HCT116 (cell line): ENCODE results near the gene DPF3.
A peak's percentile ranks its signal among the peaks of the same experiment; 100 is the strongest.

Experiments used
- FOSL1 ChIP-seq: IDR thresholded peaks from 2 replicates; pipeline ENCODE4 v1.6.1; 2012; ENCODE audit warnings: low read depth
- TF ChIP-seq, protein P1 (sequence below), 3 experiments: fragments of 200-600 bp in 1 of 3; sonication (generic) in 1 of 3; IDR thresholded peaks in 2 of 3; conservative IDR thresholded peaks in 1 of 3; 2 replicates each; pipeline ENCODE4 v1.5.1; 2012 to 2017; ENCODE audit warnings: low read depth in 2 of 3, low read length in 2 of 3, antibody characterized with exemption in 1 of 3, borderline replicate concordance in 1 of 3, control low read depth in 1 of 3, mild to moderate bottlenecking in 1 of 3, mixed read lengths in 1 of 3, mixed run types in 1 of 3, moderate library complexity in 1 of 3; ENCODE audit not compliant: insufficient read depth in 1 of 3

DNA sequence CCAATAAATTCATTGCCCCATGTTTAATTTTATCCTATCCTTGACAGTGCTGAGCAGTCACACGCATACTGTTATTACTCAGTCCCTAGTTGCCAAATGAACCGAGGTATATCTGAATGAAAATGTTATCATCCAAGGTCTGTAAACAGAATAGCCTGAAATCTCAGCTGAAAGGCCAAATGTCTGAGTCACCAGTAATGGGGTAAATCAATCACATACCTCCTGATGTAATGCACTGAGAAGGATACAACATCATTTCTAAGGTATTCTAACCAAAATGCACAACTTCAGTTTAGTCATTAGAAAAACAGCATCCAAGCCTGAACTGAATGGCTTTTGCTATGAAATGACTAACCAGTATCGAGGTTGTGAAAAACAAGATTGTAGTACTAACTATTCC is 228.6 kb downstream of the DPF3 start:
- TF ChIP-seq, protein P1, sequence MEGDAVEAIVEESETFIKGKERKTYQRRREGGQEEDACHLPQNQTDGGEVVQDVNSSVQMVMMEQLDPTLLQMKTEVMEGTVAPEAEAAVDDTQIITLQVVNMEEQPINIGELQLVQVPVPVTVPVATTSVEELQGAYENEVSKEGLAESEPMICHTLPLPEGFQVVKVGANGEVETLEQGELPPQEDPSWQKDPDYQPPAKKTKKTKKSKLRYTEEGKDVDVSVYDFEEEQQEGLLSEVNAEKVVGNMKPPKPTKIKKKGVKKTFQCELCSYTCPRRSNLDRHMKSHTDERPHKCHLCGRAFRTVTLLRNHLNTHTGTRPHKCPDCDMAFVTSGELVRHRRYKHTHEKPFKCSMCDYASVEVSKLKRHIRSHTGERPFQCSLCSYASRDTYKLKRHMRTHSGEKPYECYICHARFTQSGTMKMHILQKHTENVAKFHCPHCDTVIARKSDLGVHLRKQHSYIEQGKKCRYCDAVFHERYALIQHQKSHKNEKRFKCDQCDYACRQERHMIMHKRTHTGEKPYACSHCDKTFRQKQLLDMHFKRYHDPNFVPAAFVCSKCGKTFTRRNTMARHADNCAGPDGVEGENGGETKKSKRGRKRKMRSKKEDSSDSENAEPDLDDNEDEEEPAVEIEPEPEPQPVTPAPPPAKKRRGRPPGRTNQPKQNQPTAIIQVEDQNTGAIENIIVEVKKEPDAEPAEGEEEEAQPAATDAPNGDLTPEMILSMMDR (IDR thresholded peaks at IDR 0.05 in 2 of 3, conservative IDR thresholded peaks at IDR 0.05 in 1 of 3; ENCODE audit: borderline replicate concordance in 1 of 3, insufficient read depth in 1 of 3, low read depth in 2 of 3, low read length in 2 of 3): no peak
- peak; percentile 62 for TF ChIP-seq FOSL1
